NCI-H2171 treated with DMSO at 0.1 percent for 48 hours (cell line): ENCODE data around the gene RWDD1.
"Not testable (repeated sequence)": the region's sequence is repeated elsewhere in the genome, so short reads cannot be mapped to it uniquely, and the experiment has no call there.

Source experiments
- DNase-seq: peaks from one replicate; lab custom pipeline; 2025; lab: John Stamatoyannopoulos, UW

The RWDD1 gene

DNA sequence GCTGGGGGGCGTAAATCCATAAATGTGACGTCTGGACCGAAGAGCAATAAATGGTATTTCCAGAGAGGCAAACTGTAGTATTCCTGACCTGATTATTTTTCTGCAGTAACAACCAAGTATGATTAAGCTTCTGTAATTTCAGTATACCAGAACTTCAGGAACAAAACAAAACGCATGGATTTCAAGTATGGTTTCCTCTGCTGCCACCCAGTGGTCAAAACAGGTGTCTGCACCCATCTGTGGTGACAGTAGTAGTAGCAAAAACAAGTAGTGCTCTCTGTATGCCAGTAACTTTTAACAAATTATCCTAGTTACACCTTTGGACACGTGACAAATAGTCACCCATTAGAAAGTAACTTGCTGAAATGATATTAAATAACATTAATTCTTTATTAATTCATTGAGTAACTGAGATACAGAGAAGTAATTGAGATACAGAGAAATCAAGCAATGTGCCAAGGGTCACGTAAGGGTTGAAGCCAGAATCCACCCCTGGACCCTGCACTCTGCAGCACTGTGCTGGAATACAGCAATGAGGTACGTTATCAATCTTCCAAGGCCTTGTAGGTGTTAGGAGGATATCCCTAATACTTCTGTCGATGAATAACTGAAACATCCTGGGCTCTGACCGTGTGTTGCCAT lies 9.8 kb upstream of the RWDD1 start:
- peak; percentile 76 for DNase-seq

DNA sequence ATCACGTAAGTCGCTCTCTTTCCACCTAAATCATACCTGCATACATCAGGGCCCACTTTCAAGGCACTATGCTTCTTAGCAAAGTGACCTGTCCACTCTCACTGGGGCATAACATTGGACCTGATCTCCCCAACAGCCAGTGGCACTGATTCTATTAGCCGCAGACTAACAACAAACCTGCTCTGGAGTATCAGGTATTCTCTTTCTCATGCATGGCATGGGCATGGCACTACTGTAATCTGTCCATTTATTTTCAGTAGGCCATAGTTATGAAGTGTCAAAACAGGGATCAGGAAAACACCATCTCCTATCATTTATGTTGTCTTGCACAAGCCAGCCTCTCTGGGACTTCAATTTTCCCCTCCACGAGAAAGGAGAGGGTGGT lies 9.3 kb upstream of the RWDD1 start:
- no peak for DNase-seq

DNA sequence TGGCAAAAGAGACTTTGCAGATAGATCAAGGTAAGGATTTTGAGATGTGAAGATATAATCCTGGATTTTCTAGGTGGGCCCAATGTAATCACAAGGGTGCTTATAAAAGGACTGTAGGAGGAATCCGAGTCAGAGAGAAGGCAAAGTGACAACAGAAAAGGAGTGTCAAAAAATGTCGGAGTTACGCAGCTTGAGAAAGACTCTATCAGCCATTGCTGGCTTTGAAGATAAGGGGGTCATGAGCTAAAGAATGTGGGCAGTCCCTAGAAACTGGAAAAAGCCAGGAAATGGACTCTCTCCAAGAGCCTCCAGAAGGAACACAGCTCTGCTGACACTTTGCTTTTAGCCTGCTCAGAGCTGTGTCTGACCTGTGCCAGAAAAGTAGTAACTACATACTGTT lies 8.7 kb upstream of the RWDD1 start:
- no peak for DNase-seq

DNA sequence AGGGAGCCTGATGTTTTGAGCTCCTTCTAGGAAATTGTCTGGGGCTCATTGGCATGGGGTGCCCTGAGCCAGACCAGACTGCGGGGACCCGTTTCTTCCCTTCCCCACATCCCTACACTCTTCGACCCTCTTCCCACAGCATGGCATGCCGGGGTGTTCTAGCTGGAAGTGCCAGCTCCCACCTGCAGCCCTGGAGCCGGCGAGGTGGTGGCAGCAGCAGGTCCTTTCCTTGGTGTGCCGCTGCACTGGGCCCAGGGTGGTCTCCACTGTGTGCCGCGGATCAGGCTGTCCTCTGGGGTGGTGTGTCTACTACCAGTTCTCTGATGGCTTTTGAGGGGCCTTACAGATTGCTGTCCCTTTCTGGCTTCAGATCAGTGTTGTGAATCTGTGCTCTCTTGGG lies 7.5 kb upstream of the RWDD1 start:
- no peak for DNase-seq

DNA sequence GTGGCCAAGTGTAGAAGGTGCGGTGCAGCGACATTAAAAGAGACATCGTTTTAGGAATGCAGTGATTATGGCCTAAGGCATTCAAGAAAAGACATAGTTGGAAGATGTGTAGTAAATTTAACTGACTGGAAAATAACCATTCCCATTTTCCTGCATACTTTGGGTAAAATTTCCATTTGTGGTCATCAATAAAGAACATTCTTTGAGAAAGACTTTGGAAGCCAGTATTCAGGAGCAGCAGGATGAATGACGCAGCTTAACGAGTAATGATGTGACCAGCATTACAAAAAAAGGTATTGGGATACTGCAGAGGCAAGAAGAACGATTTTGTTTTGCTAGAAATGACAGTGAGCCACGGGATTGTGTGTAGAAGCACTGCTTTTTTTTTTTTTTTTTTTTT lies 7.0 kb upstream of the RWDD1 start:
- no peak for DNase-seq

DNA sequence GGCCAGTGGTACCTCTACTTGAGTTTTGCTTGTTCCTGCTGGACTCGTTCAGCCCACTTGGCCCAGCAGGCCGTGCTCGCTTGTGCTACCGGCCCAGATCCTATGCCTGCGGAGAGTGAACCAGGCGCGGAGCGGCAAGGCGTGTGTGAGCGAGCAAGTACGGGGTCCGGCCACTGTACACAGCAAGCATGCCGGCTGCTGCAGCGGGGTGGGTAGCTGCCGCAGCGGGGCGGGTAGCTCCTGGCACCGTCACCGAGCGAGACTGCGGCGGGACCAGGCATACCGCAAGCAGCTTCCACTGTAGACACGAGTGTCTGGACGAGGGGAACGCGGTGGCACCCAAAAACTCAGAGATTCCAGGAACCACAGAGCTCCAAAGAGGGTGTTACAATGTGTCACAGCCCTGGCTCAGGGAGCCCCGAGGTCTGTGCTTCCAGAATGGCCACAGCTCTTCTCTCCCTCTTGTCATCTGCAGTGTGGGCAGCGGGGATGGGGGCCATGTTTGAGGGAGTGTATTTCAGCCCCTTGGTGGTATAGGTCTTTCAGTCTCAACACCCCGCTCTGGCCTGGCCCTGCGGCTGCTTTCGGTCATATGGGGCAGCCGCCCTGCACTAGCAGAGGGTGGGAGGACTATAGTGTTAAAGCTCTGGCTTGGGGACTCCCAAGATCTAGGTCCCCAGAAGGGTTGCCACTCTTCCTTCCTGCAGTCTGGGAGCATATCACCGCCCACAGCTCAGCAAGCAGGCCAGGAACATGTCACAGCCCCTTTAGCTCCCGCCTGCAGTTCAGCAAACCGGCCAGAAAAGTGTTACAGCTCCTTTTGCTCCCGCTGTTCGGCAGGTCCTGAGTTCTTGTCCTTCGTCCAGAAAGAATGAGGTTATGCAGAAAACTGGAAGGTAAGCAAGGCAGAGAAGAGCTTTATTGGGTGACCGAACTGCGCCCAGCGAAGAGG lies 6.1 kb upstream of the RWDD1 start:
- no peak for DNase-seq

DNA sequence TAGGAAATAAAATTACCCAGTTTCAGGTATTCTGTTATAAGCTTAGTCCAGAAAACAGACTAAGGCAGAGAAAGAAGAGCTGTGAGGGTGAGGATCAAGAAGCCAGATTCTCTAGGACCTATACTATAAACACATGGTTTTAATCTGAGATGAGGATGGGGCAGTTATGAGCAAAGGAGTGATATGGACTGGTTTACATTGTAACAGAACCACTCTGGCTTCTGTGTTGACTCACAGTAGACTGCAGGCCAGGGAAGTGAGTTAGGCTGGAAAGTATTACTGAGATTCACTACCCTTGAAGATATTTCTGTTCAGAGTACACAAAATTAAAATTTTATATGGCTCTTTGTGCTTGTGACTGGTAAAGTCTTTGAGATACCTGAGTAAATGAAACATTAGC lies 3.2 kb upstream of the RWDD1 start:
- no peak for DNase-seq

DNA sequence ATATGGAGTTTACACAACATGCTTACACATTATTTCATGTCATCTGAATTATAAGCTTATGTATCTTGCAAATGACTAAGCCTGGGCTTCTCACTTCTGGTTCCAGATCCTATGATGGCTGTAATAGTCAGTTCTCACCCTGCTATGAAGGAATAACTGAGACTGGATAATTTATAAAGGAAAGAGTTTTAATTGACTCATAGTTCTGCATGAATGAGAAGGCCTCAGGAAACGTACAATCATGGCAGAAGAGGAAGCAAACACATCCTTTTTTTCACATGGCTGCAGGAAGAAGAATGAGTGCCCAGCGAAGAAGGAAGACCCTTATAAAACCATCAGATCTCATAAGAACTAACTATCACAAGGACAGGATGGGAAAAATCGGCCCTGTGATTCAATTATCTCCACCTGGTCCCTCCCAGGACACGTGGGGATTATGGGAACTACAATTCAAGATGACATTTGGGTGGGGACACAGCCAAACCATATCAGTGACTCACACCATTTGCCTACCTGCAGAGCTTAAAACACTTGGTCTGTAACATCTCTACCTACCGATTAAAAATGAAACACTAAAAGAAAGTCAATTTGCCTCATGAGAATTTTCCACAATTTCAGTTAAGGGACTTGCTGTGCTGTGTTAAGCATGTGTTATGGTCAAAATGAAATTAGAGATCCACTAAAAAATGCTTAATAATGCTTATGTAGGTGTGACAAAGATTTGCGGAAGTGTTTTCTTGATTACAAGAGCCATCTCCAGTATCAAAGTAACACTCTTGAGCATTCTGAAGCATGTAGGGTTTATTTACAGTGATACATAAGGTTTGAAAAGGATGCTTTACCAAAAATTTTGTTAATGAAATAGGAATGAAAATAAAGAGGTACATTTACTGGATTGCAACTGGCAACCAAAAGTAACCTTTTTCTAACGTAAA lies 2.2 kb upstream of the RWDD1 start:
- DNase-seq = no peak

DNA sequence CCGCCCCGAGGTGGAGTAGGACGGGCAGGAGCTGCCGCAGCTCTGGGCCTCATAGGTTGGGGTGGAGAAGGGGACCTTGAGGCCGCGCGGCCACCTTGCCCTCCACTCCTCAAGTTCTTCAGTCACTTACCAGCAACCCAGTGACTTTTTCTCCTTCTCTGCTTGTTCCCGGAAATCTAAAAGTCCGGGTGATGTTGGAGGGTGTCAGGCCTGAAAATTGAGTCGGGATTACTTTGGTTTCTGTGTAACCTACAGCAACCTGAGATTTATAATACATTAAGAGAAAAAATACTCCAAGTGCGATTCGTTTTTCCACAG lies 338 bp downstream of the RWDD1 start:
- DNase-seq = no peak

DNA sequence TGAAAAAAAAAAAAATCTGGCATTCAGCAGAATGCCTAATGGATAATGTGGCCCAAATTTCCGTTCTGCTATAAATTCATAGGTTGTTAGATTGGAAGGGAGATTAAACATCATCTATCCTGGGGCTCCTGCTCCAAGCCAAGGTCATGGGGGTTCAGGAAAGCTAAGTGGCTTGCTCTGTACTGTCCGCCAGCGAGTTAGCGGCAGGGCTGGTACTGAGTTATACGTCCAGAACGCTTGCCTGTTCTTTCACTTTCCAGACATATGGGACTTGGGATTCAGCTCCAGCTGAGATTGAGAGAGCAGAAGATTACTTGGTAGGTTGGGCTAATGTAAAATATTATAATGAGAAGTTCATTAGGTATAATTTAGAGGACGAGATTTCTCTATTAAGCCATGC lies 858 bp downstream of the RWDD1 start:
- DNase-seq = peak; percentile 22

DNA sequence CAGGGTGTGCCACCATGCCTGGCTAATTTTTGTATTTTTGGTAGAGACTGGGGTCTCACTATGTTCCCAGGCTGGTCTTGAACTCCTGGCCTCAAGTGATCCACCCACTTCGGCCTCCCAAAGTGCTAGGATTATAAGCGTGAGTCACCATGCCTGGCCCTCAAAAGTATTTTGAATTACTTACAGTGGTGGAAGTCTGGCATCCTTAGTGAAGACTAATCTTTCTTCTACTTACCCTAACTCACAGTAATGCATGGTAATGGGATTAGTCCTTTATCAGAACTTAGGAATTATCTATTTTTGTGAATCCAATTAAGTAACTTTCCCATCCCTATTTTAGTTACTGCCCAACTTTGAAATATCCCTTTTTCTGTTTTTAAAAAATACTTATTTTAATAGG lies 3.9 kb downstream of the RWDD1 start:
- DNase-seq = no peak

DNA sequence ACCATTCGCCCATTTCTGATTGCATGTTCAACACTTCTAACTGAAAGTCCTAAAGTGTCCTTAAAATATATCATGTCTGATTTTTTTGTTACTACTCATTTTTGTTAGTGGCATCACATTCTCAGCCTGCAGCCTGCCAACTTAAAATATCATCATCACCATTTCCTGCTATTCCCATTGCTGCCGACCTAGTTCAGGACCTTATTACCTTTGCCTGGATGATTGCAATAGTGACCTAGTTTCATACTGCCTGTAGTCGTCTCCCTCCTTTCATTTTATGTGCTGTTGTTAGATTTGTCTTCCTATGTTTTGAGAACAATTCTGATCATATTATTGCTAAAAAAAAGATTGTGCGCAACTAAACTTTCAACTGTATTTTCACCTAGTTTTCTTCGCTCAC lies 6.2 kb downstream of the RWDD1 start:
- no peak for DNase-seq

DNA sequence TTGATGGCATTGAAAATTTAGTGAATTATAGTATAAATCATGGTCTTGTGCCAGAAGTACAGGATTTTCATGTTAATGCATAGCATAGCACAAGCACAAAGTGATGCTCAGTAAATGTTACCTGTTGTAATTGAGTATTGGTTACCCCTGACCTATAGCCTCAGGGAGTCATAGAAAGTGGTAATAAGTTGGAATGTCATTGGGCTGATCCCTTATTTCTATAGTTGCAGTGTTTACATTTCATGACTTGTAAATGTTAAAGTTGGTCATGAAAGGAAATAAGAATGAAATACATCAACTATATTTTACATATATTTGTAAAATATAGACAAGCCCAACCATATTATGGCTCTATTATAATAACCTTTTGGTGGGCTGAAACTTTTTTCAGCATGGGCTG lies 7.0 kb downstream of the RWDD1 start:
- DNase-seq = no peak

DNA sequence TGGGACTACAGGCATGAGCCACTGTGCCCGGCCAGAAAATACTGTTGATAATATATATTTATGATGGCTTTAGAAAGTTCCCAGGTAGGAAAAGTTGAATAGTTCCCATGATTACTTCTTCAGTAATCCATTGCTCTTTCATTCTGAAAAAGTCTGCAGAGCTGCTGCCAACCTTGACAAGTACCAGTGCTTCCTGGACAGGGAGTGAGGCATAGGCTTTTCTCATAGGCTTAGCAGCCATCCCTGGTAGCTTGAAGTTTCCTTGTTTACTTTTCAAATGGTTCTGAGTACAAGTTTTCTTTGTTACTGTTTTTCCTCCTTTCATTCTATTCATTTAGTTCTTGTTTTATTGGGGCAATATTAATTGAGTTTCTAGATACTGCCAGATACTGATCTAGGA lies 7.8 kb downstream of the RWDD1 start:
- DNase-seq = no peak

DNA sequence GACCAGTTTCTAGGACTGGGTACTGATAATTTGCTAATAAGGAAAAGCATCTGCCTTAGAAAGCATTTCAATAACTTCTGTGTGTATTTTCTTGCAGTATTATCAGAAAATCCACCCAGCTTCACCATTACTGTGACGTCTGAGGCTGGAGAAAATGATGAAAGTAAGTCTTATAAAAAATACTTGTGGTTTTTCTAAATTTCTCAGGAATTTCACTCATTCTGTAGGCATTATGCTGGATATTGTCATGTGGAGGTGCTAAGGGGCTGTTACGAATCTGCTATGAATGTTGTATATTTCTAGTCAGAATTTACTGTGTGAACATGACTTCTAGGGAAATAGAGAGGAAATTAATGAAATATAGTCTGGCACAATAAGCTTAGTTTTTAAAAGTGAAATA lies 8.9 kb downstream of the RWDD1 start:
- no peak for DNase-seq

DNA sequence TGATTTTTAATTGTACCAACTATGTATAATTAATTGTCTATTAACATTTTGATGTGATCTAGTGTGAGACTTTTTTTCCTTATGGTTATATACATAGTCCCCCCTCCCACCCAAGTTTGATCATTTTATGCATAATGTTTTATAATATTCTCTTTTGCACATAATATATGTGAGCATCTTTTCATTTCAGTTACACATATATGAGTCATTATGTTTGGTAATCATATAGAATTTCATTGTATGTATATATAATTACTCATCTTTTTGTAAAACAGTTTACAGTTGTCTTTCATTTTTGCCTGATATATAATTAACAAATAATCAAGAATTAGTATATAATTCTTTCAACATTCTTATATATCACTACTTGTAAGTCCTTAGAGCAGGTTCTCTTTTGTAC lies 15.0 kb downstream of the RWDD1 start:
- DNase-seq = no peak

DNA sequence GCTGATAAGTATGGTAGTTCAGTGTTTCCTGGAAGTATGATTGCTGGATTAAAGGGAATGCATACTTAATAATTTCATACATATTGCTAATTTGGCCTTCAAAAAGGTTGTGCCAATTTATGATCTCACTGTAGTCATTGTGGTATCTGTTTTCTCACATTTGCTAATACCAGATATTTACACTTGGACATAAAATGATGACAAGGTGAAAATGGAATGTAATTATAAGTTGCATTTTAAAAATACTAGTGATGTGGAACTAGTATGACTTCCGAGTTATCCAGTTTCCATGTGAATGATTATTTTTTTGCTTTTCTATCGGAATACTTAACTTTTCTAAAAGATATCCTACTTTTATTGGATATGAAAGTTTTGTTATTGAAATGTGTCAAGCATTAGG lies 15.4 kb downstream of the RWDD1 start:
- no peak for DNase-seq

DNA sequence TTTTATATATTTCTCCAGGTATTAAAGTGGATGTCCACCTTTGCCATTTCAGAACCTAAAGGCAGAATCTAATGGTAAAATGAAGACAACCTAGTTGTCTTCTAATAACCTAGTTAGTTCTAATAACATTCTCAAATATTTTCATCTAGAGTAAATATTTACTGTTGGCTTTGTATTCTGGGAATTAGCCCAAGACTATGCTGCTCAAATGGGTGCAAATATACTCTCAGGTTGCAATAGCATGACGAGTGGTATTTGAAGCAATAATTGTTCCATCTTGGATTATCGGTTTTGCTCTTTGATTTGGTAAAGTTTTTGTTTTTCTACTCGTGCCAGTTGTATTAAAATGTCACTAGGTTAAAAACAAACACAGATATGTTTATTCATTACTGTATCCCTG lies 23.9 kb downstream of the RWDD1 start:
- DNase-seq = no peak

DNA sequence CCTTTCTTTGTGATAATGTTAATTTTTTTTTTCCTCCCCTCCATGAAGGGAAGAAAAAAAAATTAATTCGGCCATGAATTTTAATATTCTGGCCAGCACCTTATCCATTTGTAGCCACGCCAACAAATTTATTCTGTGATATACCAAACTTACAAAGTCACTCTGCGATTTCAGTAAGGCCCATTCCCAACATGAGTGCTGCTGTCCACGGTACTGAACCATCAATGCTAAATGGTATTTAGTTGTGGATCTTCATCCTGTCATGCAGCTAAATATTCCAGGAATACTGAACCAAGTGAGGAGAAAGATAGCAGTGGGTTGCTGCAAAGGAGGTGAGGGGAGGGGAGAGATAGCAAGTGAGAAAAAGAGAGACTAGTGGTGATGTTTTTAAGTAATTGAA lies 25.5 kb downstream of the RWDD1 start:
- DNase-seq = no peak

DNA sequence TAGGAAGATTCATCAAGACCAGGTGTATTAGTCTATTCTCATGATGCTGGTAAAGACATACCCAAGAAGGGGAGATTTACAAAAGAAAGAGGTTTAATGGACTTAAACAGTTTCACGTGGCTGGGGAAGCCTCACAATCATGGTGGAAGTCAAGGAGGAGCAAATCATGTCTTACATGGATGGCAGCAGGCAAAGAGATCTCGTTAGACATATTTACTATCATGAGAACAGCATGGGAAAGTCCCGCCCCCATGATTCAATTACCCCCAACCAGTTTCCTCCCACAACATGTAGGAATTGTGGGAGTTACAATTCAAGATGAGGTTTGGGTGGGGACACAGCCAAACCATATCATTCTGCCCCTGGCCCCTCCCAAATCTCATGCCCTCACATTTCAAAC lies 32.6 kb downstream of the RWDD1 start:
- not testable (repeated sequence) for DNase-seq

DNA sequence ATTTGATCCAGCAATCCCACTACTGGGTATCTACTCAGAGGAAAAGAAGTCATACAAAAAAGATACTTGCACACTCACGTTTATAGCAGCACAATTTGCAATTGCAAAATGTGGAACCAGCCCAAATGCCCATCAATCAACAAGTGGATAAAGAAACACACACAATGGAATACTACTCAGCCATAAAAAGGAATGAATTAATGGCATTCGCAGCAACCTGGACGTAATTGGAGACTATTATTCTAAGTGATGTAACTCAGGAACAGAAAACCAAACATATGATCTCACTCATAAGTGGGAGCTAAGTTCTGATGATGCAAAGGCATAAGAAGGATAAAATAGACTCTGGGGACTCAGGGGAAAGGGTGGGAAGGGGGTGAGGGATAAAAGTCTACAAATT lies 33.6 kb downstream of the RWDD1 start:
- DNase-seq = not testable (repeated sequence)

DNA sequence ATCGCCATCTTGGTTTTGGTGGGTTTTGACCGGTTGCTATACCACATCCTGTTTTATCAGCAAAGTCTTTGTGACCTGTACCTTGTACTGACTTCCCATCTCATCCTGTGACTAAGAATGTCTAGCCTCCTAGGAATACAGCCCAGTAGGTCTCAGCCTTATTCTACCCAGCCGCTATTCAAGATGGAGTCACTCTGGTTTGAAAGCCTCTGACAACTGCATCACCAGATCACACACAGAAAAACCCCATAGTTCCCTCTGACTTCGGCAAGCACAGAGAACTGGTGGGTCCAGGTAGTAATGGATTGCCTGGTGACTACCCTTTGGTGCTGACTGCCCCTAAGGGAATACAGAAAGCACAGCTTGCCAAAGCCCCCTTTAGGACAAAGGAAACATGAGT lies 34.6 kb downstream of the RWDD1 start:
- no peak for DNase-seq

DNA sequence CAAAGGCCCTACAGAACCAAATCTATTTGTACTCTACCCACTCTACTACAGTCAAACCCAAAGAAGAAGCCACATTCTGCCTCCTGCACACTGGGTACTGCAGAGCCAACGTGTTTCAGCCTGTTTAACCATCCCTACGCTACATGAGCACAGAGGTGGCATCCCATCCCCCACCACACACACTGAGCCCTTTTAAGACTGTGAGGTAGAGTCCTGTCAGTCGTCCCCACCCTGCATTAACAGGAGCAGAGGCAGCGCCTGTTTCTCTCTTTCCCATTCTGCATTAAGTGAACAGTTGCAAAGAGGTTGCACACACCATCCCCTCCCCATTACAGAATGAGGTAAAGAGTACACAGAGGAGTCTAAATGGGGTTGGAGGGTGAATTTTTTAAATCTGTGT lies 39.8 kb downstream of the RWDD1 start:
- DNase-seq = no peak
